K562 (cell line): ENCODE results near the gene BCAP31. TPM values are rescaled to one million over a fixed set of nuclear protein-coding genes. Genes with fewer than 3 reads are reported as not detected.
A peak's percentile ranks its signal among the peaks of the same experiment; 100 is the strongest.

Experiments used
- ATAC-seq: fragments of 200-7000 bp; cut with Tn5 transposase; 3 replicates; pipeline ENCODE4 v1.9.1; 2020; ENCODE audit warnings: moderate library complexity
- BruUV-seq: library from RNA; stranded (reverse); fragments of 400-500 nt; replicated peaks from 2 replicates; lab custom pipeline; 2021; lab: Mats Ljungman, UMichigan
- CTCF ChIA-PET: fragments of 300-600 bp; formaldehyde crosslinking; extraction: SDS; loops from one replicate; lab custom pipeline; 2021; ENCODE audit warnings: low intra/inter-chr PET ratio; lab: Yijun Ruan, JAX
- POLR2A ChIA-PET: fragments of 300-600, 350-650 bp; sonication (Branson Sonifier 250); formaldehyde crosslinking; extraction: SDS; loops from one replicate; lab custom pipeline; 2021; ENCODE audit warnings: antibody characterized with exemption, inconsistent platforms; lab: Yijun Ruan, JAX
- DNase-seq, 4 experiments: peaks; one replicate each; pipeline versions ENCODE4 v3.0.0 to v3.0.0-alpha.2; 2011 to 2018; ENCODE audit warnings: low spot score in 3 of 4, mixed read lengths in 3 of 4; ENCODE audit errors: extremely low read depth in 1 of 4
- FAIRE-seq: peaks from 2 replicates; lab custom pipeline; 2011; peaks lifted over from hg19 to GRCh38; lab: Jason Lieb, UNC
- H2AFZ ChIP-seq: 2 replicates; pipeline ENCODE4 v1.6.0; 2011; ENCODE audit warnings: low read depth, low read length, control low read depth, inconsistent platforms
- H3K27ac ChIP-seq: fragments of 200-600 bp; 3 replicates; pipeline ENCODE4 v1.8.0; 2011; ENCODE audit warnings: low read depth, mild to moderate bottlenecking, control low read depth, inconsistent platforms, low read length, moderate library complexity, mixed read lengths; ENCODE audit errors: extremely low read depth
- H3K27me3 ChIP-seq, 2 experiments: fragments of 300-600 bp in 1 of 2; 2 replicates in 1 of 2; 3 replicates in 1 of 2; pipeline versions ENCODE4 v1.6.0 to v1.8.0; 2011; ENCODE audit warnings: inconsistent platforms in 2 of 2, low read length in 2 of 2, mild to moderate bottlenecking in 1 of 2, mixed read lengths in 1 of 2, moderate library complexity in 1 of 2; ENCODE audit not compliant: control insufficient read depth in 2 of 2, insufficient read depth in 2 of 2
- H3K36me3 ChIP-seq: fragments of 300-600 bp; 3 replicates; pipeline ENCODE4 v1.8.0; 2011; ENCODE audit warnings: mild to moderate bottlenecking, low read length, inconsistent platforms; ENCODE audit not compliant: control insufficient read depth, insufficient read depth
- H3K4me1 ChIP-seq, 2 experiments: fragments of 200-600 bp in 1 of 2; replicated peaks in 1 of 2; 2 replicates in 1 of 2; 3 replicates in 1 of 2; pipeline versions ENCODE4 v1.5.1 to v1.8.0; 2011; ENCODE audit warnings: inconsistent platforms in 2 of 2, low read length in 2 of 2, mild to moderate bottlenecking in 1 of 2, mixed read lengths in 1 of 2, moderate library complexity in 1 of 2; ENCODE audit not compliant: control insufficient read depth in 2 of 2, insufficient read depth in 2 of 2
- H3K4me2 ChIP-seq: 2 replicates; pipeline ENCODE4 v1.6.1; 2011; ENCODE audit warnings: low read length, control low read depth, inconsistent platforms, mixed read lengths; ENCODE audit not compliant: insufficient read depth
- H3K4me3 ChIP-seq: fragments of 200-600 bp; sonication (generic), shearing (Covaris generic); 2 replicates; pipeline ENCODE4 v1.5.1; 2016; ENCODE audit warnings: control low read depth, inconsistent platforms
- H3K79me2 ChIP-seq: fragments of 200-600 bp; 3 replicates; pipeline ENCODE4 v1.8.0; 2011; ENCODE audit warnings: low read length, inconsistent platforms; ENCODE audit not compliant: control insufficient read depth, insufficient read depth
- H3K9ac ChIP-seq, 2 experiments: 2 replicates each; pipeline versions ENCODE4 v1.6.0 to v1.6.1; 2011; ENCODE audit warnings: low read depth in 2 of 2, low read length in 2 of 2, control low read depth in 1 of 2, inconsistent platforms in 1 of 2, mild to moderate bottlenecking in 1 of 2, mixed read lengths in 1 of 2; ENCODE audit not compliant: insufficient read depth in 1 of 2
- H3K9me1 ChIP-seq: one replicate; pipeline ENCODE4 v1.6.0; 2011; ENCODE audit warnings: inconsistent platforms, mild to moderate bottlenecking, low read length, moderate library complexity; ENCODE audit not compliant: control insufficient read depth, insufficient read depth
- H3K9me3 ChIP-seq: replicated peaks from 2 replicates; pipeline ENCODE4 v1.5.1; 2011; ENCODE audit warnings: low read depth, low read length, inconsistent platforms; ENCODE audit not compliant: control insufficient read depth, insufficient read depth
- H4K20me1 ChIP-seq: replicated peaks from 2 replicates; pipeline ENCODE4 v1.6.1; 2011; ENCODE audit warnings: low read length, inconsistent platforms, mixed read lengths; ENCODE audit not compliant: control insufficient read depth, insufficient read depth
- POLR2G ChIP-seq: fragments of 200-400 bp; formaldehyde crosslinking; IDR thresholded peaks from 2 replicates; pipeline ENCODE4 v1.6.1; 2017; ENCODE audit warnings: low read depth, mild to moderate bottlenecking, antibody characterized with exemption, low read length, moderate library complexity
- WGBS: fragments of 100-300 bp; shearing (Covaris generic); methylation state at CpG from one replicate; pipeline ENCODE4 v1.1.6; 2016; ENCODE audit warnings: low coverage, mixed read lengths; ENCODE audit not compliant: insufficient coverage; ENCODE audit errors: missing lambda C conversion rate; 5-methylcytosine and 5-hydroxymethylcytosine counted together
- in situ Hi-C: fragments of 300-500 bp; cut with MboI; formaldehyde crosslinking; loops from 4 replicates; pipeline ENCODE4 v1.15.0; 2018; ENCODE audit warnings: inconsistent platforms, mixed read lengths
- intact Hi-C: fragments of 100-400 bp; cut with micrococcal nuclease; formaldehyde crosslinking; loops from 2 replicates; pipeline ENCODE4 v1.14.2; 2022
- polyA plus RNA-seq, 8 experiments: library from polyadenylated mRNA; depleted of rRNA in 4 of 8; stranded (reverse) in 5 of 8; unstranded in 3 of 8; fragments of >200 nt; fragmentation: Nextera tagmentation in 2 of 8; fragmentation: Illumina TruSeq in 1 of 8; extraction: Ambion mirVana in 2 of 8; extraction: Trizol in 1 of 8; gene quantifications; 2 replicates each; pipeline versions ENCODE4 v1.2.1 to v1.2.3, GENCODE V29; 2011 to 2014; ENCODE audit warnings: inconsistent platforms in 1 of 8, missing spikeins in 1 of 8
- total RNA-seq, 7 experiments: library from RNA; depleted of rRNA in 6 of 7; stranded (reverse); fragments of >200 nt in 6 of 7; fragmentation: Illumina TruSeq in 2 of 7; extraction: Trizol in 2 of 7; gene quantifications; 2 replicates each; pipeline versions ENCODE4 v1.2.1 to v1.2.3, GENCODE V29; 2011 to 2021; ENCODE audit warnings: low replicate concordance in 1 of 7
- TF ChIP-seq, protein P1 (sequence below): fragments of 450-650 bp; IDR thresholded peaks from one replicate; pipeline ENCODE4 v1.6.1; 2018; ENCODE audit warnings: mild to moderate bottlenecking, moderate library complexity; ENCODE audit not compliant: partially characterized antibody

The BCAP31 gene
- total and polyA plus RNA-seq, 9 of the 15 experiments (the other 6 are each of a cell fraction or from before 2014, with no cell fraction given) = 156 to 683 (median 188) TPM

DNA sequence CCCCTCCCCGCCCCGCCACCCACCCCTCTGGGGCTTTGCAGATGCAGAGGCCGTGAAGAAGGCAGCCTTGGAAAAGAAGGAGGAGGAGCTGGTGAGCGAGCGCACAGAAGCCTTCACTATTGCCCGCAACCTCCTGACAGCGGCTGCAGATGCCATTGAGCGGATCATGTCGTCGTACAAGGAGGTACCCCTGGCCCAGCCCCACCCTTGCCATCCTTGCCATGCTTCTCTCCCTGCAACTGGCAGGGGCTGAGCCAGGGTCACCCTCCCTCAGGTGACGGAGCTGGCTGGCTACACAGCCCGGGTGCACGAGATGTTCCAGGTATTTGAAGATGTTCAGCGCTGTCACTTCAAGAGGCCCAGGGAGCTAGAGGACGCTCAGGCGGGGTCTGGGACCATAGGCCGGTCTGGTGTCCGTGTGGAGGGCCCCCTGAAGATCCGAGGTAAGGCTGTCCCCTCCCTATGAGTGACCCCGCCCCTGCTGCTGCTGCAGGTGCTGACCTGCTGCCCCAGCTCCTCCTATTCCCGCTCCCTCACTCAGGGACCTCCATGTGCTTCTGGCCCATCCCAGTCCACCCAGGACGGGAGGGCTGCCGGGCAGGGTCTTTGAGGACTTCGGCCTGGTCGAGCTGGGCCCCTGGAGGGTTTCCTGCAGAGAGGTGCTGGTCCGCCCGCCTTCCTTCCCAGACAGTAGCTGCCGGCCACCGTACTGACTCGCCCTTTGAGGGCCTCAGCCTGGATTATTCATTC lies 12.1 kb upstream of the BCAP31 start:
- no peaks in the 10 kb centered on the region for H3K79me2 ChIP-seq
- no peak overlapping the region for H3K4me3 ChIP-seq
- BruUV-seq = no TSS peak
- 85% methylated on average over 20 of the region's 30 CpGs for WGBS
- ChIA-PET CTCF (no interaction called here), POLR2A (no interaction called here)
- 0 out of 2 replicates have a peak, but pooled peaks cover 2% of the 10 kb centered on the region for H3K9me3 ChIP-seq
- FAIRE-seq = no peak
- H3K27ac ChIP-seq = no peak overlapping the region
- no peaks in the 10 kb centered on the region; the same call in 2 of the 3 replicates for H3K36me3 ChIP-seq
- no peak for DNase-seq
- H3K27me3 ChIP-seq = no peaks in the 10 kb centered on the region
- no peak for ATAC-seq
- H4K20me1 ChIP-seq = no peaks in the 10 kb centered on the region
- in situ Hi-C loops (no loop called here), intact Hi-C loops (no loop called here)
- peaks cover 8 to 48% of the 10 kb centered on the region in 2 experiments; a peak in 4 of 5 replicates for H3K4me1 ChIP-seq
- 0 out of 2 replicates have a peak, but pooled peaks have one; percentile 14 for TF ChIP-seq POLR2G
- TF ChIP-seq, protein P1, sequence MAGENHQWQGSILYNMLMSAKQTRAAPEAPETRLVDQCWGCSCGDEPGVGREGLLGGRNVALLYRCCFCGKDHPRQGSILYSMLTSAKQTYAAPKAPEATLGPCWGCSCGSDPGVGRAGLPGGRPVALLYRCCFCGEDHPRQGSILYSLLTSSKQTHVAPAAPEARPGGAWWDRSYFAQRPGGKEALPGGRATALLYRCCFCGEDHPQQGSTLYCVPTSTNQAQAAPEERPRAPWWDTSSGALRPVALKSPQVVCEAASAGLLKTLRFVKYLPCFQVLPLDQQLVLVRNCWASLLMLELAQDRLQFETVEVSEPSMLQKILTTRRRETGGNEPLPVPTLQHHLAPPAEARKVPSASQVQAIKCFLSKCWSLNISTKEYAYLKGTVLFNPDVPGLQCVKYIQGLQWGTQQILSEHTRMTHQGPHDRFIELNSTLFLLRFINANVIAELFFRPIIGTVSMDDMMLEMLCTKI = no peak
- peak overlapping the region in 1 of 2 experiments; percentile 65; a peak in 2 of 4 replicates for H3K9ac ChIP-seq
- no peak overlapping the region for H3K4me2 ChIP-seq
- H3K9me1 ChIP-seq = no peaks in the 10 kb centered on the region
- H2AFZ ChIP-seq = no peak overlapping the region
